ENCODE measurements around the gene KRTAP5-2. TPM values are rescaled to one million over a fixed set of nuclear protein-coding genes. Genes with fewer than 3 reads are reported as not detected.

KRTAP5-2 gene
- total and polyA plus RNA-seq, 2 of the 4 experiments (the other 2 are of a cell fraction), result not detected

GRCh38 chr11:1560649-1561251 is 37.3 kb downstream of the KRTAP5-2 start:
- H2BK120ac ChIP-seq (ENCODE audit: low read depth, low read length), result no peak overlapping the region
- no peak overlapping the region for H4K91ac ChIP-seq (ENCODE audit: insufficient read depth, low read depth, low read length)

More at GRCh38 chr11:1560649-1561251, 37.3 kb downstream of the KRTAP5-2 start:
- ATAC-seq (ENCODE audit: low read depth) (no peak), DNase-seq (no peak)
- no peak overlapping the region for H2BK5ac ChIP-seq (ENCODE audit: low read depth, low read length, poor library complexity, severe bottlenecking)
- H3K18ac ChIP-seq (ENCODE audit: low read depth, low read length), result no peak overlapping the region
- H3K9ac ChIP-seq (ENCODE audit: low read depth, low read length), result no peak overlapping the region
- H3K27me3 ChIP-seq (ENCODE audit: control insufficient read depth, insufficient read depth, low read length), result no peaks in the 10 kb centered on the region
- H3K4me2 ChIP-seq (ENCODE audit: low read depth, low read length), result no peak overlapping the region
- no peak overlapping the region for H3K23ac ChIP-seq (ENCODE audit: low read depth, low read length)
- H2AK9ac ChIP-seq (replicated peaks; ENCODE audit: low read depth, low read length, poor library complexity), result no peak overlapping the region
- dilution Hi-C loops (cut with HindIII; ENCODE audit: low sequenced_read_pairs, unreplicated experiment) (no loop called here), intact Hi-C loops (cut with micrococcal nuclease) (no loop called here), in situ Hi-C loops (cut with MboI; ENCODE audit: low sequenced_read_pairs) (no loop called here)
- BruUV-seq (replicated peaks), result no TSS peak
- no peak overlapping the region for H2AK5ac ChIP-seq (ENCODE audit: low read depth, low read length)
- 100% methylated on average over 1 of the region's 8 CpGs; no CpG with 5 or more reads in 1 of the 2 experiments for WGBS, 2 experiments (ENCODE audit: extremely low coverage in 2 of 2, insufficient read length in 1 of 2)
- H3K36me3 ChIP-seq (ENCODE audit: control insufficient read depth, insufficient read depth, low read length), result peaks cover 16% of the 10 kb centered on the region
- no peak overlapping the region for H3K56ac ChIP-seq (ENCODE audit: extremely low read depth, insufficient read depth, low read length)
- peaks cover 23% of the 10 kb centered on the region for H3K9me1 ChIP-seq (ENCODE audit: insufficient read depth, low read length)
- H3K9me3 ChIP-seq (ENCODE audit: control insufficient read depth, insufficient read depth, low read length), result no peaks in the 10 kb centered on the region
- H3K14ac ChIP-seq (replicated peaks; ENCODE audit: low read depth, low read length), result no peak overlapping the region
- no peak overlapping the region for H3K27ac ChIP-seq (ENCODE audit: insufficient read depth, low read length)
- no peak overlapping the region for H4K8ac ChIP-seq (ENCODE audit: low read depth in 2 of 2, low read length in 2 of 2)
- no peak overlapping the region for H3K4me3 ChIP-seq (ENCODE audit: insufficient read depth, low read depth, low read length)
- H2AFZ ChIP-seq (replicated peaks; ENCODE audit: low read length, poor library complexity), result no peak overlapping the region
- no peak overlapping the region for H4K5ac ChIP-seq (ENCODE audit: low read depth, low read length)
- no peak overlapping the region for H2BK15ac ChIP-seq (ENCODE audit: low read depth, low read length)
- TF ChIP-seq RCOR1 (IDR thresholded peaks at IDR 0.05; ENCODE audit: insufficient replicate concordance, low read length), result no peak
- H3K4me1 ChIP-seq (ENCODE audit: control insufficient read depth, insufficient read depth, low read length), result peaks cover 29% of the 10 kb centered on the region
- H3K79me1 ChIP-seq (ENCODE audit: low read depth in 1 of 2, low read length in 2 of 2), result peaks cover 4 to 31% of the 10 kb centered on the region in 2 experiments; a peak in 2 of 4 replicates
- CTCF ChIA-PET, result no interaction called here
- POLR2A ChIA-PET (ENCODE audit: unreplicated experiment), result no interaction called here
- H2BK20ac ChIP-seq (ENCODE audit: low read depth, low read length), result no peak overlapping the region
- H3K4ac ChIP-seq (ENCODE audit: low read depth, low read length), result no peak overlapping the region
- H4K20me1 ChIP-seq (ENCODE audit: insufficient read depth, low read length), result peaks cover 35% of the 10 kb centered on the region
